Measurements from ENCODE around the gene ARHGAP15.

- TF ChIP-seq, protein P1, sequence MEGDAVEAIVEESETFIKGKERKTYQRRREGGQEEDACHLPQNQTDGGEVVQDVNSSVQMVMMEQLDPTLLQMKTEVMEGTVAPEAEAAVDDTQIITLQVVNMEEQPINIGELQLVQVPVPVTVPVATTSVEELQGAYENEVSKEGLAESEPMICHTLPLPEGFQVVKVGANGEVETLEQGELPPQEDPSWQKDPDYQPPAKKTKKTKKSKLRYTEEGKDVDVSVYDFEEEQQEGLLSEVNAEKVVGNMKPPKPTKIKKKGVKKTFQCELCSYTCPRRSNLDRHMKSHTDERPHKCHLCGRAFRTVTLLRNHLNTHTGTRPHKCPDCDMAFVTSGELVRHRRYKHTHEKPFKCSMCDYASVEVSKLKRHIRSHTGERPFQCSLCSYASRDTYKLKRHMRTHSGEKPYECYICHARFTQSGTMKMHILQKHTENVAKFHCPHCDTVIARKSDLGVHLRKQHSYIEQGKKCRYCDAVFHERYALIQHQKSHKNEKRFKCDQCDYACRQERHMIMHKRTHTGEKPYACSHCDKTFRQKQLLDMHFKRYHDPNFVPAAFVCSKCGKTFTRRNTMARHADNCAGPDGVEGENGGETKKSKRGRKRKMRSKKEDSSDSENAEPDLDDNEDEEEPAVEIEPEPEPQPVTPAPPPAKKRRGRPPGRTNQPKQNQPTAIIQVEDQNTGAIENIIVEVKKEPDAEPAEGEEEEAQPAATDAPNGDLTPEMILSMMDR (IDR thresholded peaks at IDR 0.05 in 2 of 3, conservative IDR thresholded peaks at IDR 0.05 in 1 of 3; ENCODE audit: borderline replicate concordance in 1 of 3, insufficient read depth in 1 of 3, low read depth in 2 of 3, low read length in 2 of 3), result no peak
- TF ChIP-seq, protein P2, sequence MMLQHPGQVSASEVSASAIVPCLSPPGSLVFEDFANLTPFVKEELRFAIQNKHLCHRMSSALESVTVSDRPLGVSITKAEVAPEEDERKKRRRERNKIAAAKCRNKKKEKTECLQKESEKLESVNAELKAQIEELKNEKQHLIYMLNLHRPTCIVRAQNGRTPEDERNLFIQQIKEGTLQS (IDR thresholded peaks at IDR 0.05), result no peak
- TF ChIP-seq POLR2A (IDR thresholded peaks at IDR 0.05; ENCODE audit: borderline replicate concordance, extremely low read depth, insufficient read depth, insufficient read length) (no peak), MAX (IDR thresholded peaks at IDR 0.05) (no peak)
Observed at GRCh38 chr2:143258126-143258892, 129.1 kb downstream of the ARHGAP15 start.
